Loucy (cell line): Measurements from ENCODE around the gene FHDC1.

Source experiments
- CTCF ChIP-seq: fragments of 200-600 bp; sonication (generic); conservative IDR thresholded peaks from 2 replicates; pipeline ENCODE4 v1.5.1; 2014; ENCODE audit warnings: mild to moderate bottlenecking, antibody characterized with exemption, low read length
- EZH2phosphoT487 ChIP-seq: fragments of 200-600 bp; IDR thresholded peaks from 2 replicates; pipeline ENCODE4 v1.6.1; 2018; ENCODE audit warnings: antibody characterized with exemption, mild to moderate bottlenecking, moderate library complexity, borderline replicate concordance

- TF ChIP-seq CTCF: no peak
- TF ChIP-seq EZH2phosphoT487: no peak
Measured at GRCh38 chr4:152972821-152973628, 36.9 kb downstream of the FHDC1 start.
